CD4-positive, alpha-beta memory T cell (primary cell): ENCODE data around the gene TBL1XR1. TPM values are rescaled to one million over a fixed set of nuclear protein-coding genes. Genes with fewer than 3 reads are reported as not detected.

ENCODE experiments used
- CTCF ChIA-PET: fragments of 350-600 bp; sonication (Branson Sonifier 250); formaldehyde crosslinking; loops from one replicate; lab custom pipeline; 2021; ENCODE audit warnings: inconsistent platforms; ENCODE audit not compliant: partially characterized antibody; lab: Charles Lee
- POLR2A ChIA-PET: fragments of 350-600 bp; sonication (Branson Sonifier 250); formaldehyde crosslinking; loops from one replicate; lab custom pipeline; 2021; ENCODE audit not compliant: partially characterized antibody; lab: Charles Lee
- DNase-seq, 5 donors: peaks; one replicate each; pipeline versions ENCODE4 v3.0.0 to v3.0.0-alpha.2; 2020 to 2022; ENCODE audit warnings: mixed read lengths in 1 of 5
- H3K27ac ChIP-seq: one replicate; pipeline ENCODE4 v1.7.0; 2013; ENCODE audit warnings: low read depth, low read length
- H3K27me3 ChIP-seq: 2 replicates; pipeline ENCODE4 v1.7.0; 2013; ENCODE audit warnings: mild to moderate bottlenecking, low read length, moderate library complexity; ENCODE audit not compliant: insufficient read depth
- H3K36me3 ChIP-seq: 2 replicates; pipeline ENCODE4 v1.7.0; 2013; ENCODE audit warnings: mild to moderate bottlenecking, low read length, moderate library complexity; ENCODE audit not compliant: insufficient read depth
- H3K4me1 ChIP-seq: 2 replicates; pipeline ENCODE4 v1.7.0; 2013; ENCODE audit warnings: mild to moderate bottlenecking, low read length, moderate library complexity; ENCODE audit not compliant: insufficient read depth
- H3K4me3 ChIP-seq, 2 donors: one replicate each; pipeline ENCODE4 v1.7.0; 2013; ENCODE audit warnings: low read length in 2 of 2, mild to moderate bottlenecking in 1 of 2
- H3K9me3 ChIP-seq, 2 donors: one replicate each; pipeline ENCODE4 v1.7.0; 2013; ENCODE audit warnings: low read length in 2 of 2, control low read depth in 1 of 2; ENCODE audit not compliant: control insufficient read depth in 1 of 2
- H3K27ac Mint-ChIP-seq, 7 donors: one replicate each; pipeline ENCODE4 v1.8.0; 2020 to 2021; ENCODE audit warnings: mixed read lengths in 7 of 7, mild to moderate bottlenecking in 6 of 7, inconsistent platforms in 3 of 7, moderate library complexity in 3 of 7
- H3K27me3 Mint-ChIP-seq, 2 donors: one replicate each; pipeline ENCODE4 v1.8.0; 2020 to 2021; ENCODE audit warnings: mixed read lengths in 2 of 2
- H3K36me3 Mint-ChIP-seq, 2 donors: one replicate each; pipeline ENCODE4 v1.8.0; 2020 to 2021; ENCODE audit warnings: mixed read lengths in 2 of 2, inconsistent platforms in 1 of 2, mild to moderate bottlenecking in 1 of 2
- H3K4me1 Mint-ChIP-seq, 4 donors: one replicate each; pipeline ENCODE4 v1.8.0; 2020 to 2021; ENCODE audit warnings: mixed read lengths in 4 of 4, mild to moderate bottlenecking in 1 of 4
- H3K4me3 Mint-ChIP-seq, 8 donors: one replicate each; pipeline ENCODE4 v1.8.0; 2020 to 2021; ENCODE audit warnings: mixed read lengths in 8 of 8, mild to moderate bottlenecking in 7 of 8, moderate library complexity in 6 of 8, inconsistent platforms in 3 of 8
- H3K9me3 Mint-ChIP-seq, 8 donors: one replicate each; pipeline ENCODE4 v1.8.0; 2020 to 2021; ENCODE audit warnings: mixed read lengths in 8 of 8, mild to moderate bottlenecking in 5 of 8, inconsistent platforms in 3 of 8, moderate library complexity in 1 of 8
- intact Hi-C: fragments of 100-400 bp; cut with micrococcal nuclease; formaldehyde crosslinking; loops from one replicate; pipeline ENCODE4 v1.15.1; 2023
- polyA plus RNA-seq, 2 donors: library from polyadenylated mRNA; unstranded; fragments of 300-500 nt; fragmentation: Illumina TruSeq; gene quantifications; one replicate each; pipeline ENCODE4 v1.2.3, GENCODE V29; 2021
- total RNA-seq, 2 experiments: library from RNA; stranded (reverse); gene quantifications; one replicate each; pipeline ENCODE4 v1.2.3, GENCODE V29; 2021

TBL1XR1 gene
- total and polyA plus RNA-seq, 4 experiments from 2014 or later = 20.1 to 172 (median 100) TPM

GRCh38 chr3:176969506-176969905, 227.8 kb downstream of the TBL1XR1 start:
- CTCF ChIA-PET = no interaction called here
- Histone ChIP-seq H3K9me3 (no peaks in the 10 kb centered on the region), H3K36me3 (no peaks in the 10 kb centered on the region), H3K4me1 (no peaks in the 10 kb centered on the region), H3K4me3 (no peak overlapping the region), H3K27ac (no peak overlapping the region), H3K27me3 (no peaks in the 10 kb centered on the region)
- H3K36me3 Mint-ChIP-seq = no peaks in the 10 kb centered on the region
- H3K4me1 Mint-ChIP-seq = peaks cover 0 to 9% (median 1%) of the 10 kb centered on the region in 4 donors
- no peak for DNase-seq
- no peaks in the 10 kb centered on the region for H3K27me3 Mint-ChIP-seq
- H3K27ac Mint-ChIP-seq = no peak overlapping the region
- H3K9me3 Mint-ChIP-seq = no peaks in the 10 kb centered on the region
- intact Hi-C loops = no loop called here
- no peak overlapping the region for H3K4me3 Mint-ChIP-seq
- POLR2A ChIA-PET = no interaction called here
